ENCODE data around the gene HLA-DQB1. TPM values are rescaled to one million over a fixed set of nuclear protein-coding genes. Genes with fewer than 3 reads are reported as not detected.

The HLA-DQB1 gene
- total and polyA plus RNA-seq, 2 of the 13 experiments (the other 11 are each of a cell fraction or from before 2014, with no cell fraction given): not detected

DNA sequence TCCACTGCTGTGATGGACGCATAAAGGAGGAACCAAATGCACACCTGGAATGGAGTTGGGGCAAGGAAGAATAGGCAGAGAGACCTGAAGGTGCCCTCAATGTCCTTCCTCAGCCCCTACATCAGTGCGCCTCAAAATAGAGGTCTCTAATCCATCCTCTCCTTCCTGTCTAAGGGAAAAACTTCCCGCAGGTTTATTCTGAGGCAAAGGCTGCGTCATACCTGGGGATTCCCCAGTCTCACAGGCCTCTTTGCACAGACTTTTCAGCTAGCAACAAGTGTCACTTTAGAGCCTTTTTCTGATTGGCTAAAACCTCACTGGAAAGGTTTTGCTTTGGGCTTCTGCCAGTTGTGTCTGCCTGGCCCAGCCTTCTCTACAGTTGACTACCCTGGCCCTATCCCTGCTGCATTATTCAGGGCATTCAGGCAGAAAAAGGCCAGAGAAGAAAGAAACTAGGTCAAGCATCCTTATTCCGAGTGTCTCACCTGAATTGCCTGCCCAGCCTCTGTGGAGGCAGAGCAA, 1.8 kb upstream of the HLA-DQB1 start:
- Histone ChIP-seq H3K4me2 (ENCODE audit: low read depth, low read length) (no peak overlapping the region), H3K4me1 (ENCODE audit: insufficient read depth, low read length) (no peaks in the 10 kb centered on the region), H3K27me3 (ENCODE audit: control insufficient read depth in 1 of 2, insufficient read depth in 2 of 2, low read length in 2 of 2) (peaks cover 1 to 10% of the 10 kb centered on the region in 2 experiments; a peak in 3 of 5 replicates), H4K20me1 (ENCODE audit: insufficient read depth, low read length) (no peaks in the 10 kb centered on the region), H3K9ac (ENCODE audit: insufficient read depth, low read depth, low read length) (no peak overlapping the region), H3K79me2 (ENCODE audit: insufficient read depth, low read length) (no peaks in the 10 kb centered on the region), H3K27ac (ENCODE audit: extremely low read length, insufficient read depth, low read length) (no peak overlapping the region), H3K36me3 (replicated peaks in 1 of 2; ENCODE audit: control insufficient read depth in 1 of 2, insufficient read depth in 2 of 2, low read length in 2 of 2) (no peaks in the 10 kb centered on the region), H3K4me3 (replicated peaks in 1 of 3; ENCODE audit: insufficient read depth in 1 of 3, low read depth in 2 of 3, low read length in 3 of 3) (no peak overlapping the region), H3K9me3 (ENCODE audit: low read length) (peaks cover 14% of the 10 kb centered on the region), H2AFZ (ENCODE audit: low read length) (no peak overlapping the region)
- BruUV-seq (replicated peaks): no TSS peak
- FAIRE-seq (no peak), DNase-seq (ENCODE audit: low spot score) (peak; percentile 31), ATAC-seq (peak; percentile 55)
- WGBS (ENCODE audit: low lambda C conversion rate): 1% methylated on average over 5 of the region's 5 CpGs
- in situ Hi-C loops (cut with HindIII; ENCODE audit: extremely low pct_ligation_motif_present, low pct_unique_long_range_greater_than_20kb): no loop called here
- intact Hi-C loops (cut with micrococcal nuclease; ENCODE audit: unreplicated experiment): no loop called here
- CTCF ChIA-PET (ENCODE audit: low intra/inter-chr PET ratio, low total read pairs): no interaction called here
- POLR2A ChIA-PET: no interaction called here
- TF ChIP-seq, protein P1, sequence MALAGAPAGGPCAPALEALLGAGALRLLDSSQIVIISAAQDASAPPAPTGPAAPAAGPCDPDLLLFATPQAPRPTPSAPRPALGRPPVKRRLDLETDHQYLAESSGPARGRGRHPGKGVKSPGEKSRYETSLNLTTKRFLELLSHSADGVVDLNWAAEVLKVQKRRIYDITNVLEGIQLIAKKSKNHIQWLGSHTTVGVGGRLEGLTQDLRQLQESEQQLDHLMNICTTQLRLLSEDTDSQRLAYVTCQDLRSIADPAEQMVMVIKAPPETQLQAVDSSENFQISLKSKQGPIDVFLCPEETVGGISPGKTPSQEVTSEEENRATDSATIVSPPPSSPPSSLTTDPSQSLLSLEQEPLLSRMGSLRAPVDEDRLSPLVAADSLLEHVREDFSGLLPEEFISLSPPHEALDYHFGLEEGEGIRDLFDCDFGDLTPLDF (CRISPR knock-in tag; IDR thresholded peaks at IDR 0.05): no peak
- TF ChIP-seq ZNF224 (CRISPR knock-in tag; IDR thresholded peaks at IDR 0.05) (no peak), SNAI1 (CRISPR knock-in tag; IDR thresholded peaks at IDR 0.05; ENCODE audit: borderline replicate concordance) (no peak), SMAD3 (CRISPR knock-in tag; IDR thresholded peaks at IDR 0.05) (no peak), RFX5 (IDR thresholded peaks at IDR 0.05; ENCODE audit: low read depth, low read length) (peak; percentile 99), CREB1 (IDR thresholded peaks at IDR 0.05) (peak; percentile 59), CREB1 (CRISPR knock-in tag; IDR thresholded peaks at IDR 0.05) (peak; percentile 87), ZNF883 (CRISPR knock-in tag; IDR thresholded peaks at IDR 0.05; ENCODE audit: not compliant biosample characterization) (no peak), CREM (IDR thresholded peaks at IDR 0.05) (0 out of 2 replicates have a peak, but pooled peaks have one; percentile 30), CREM (CRISPR knock-in tag; IDR thresholded peaks at IDR 0.05) (no peak), FOSL2 (CRISPR knock-in tag; IDR thresholded peaks at IDR 0.05) (0 out of 2 replicates have a peak, but pooled peaks have one; percentile 20), ATF1 (CRISPR knock-in tag; IDR thresholded peaks at IDR 0.05) (0 out of 2 replicates have a peak, but pooled peaks have one; percentile 19), ZNF768 (CRISPR knock-in tag; IDR thresholded peaks at IDR 0.05) (no peak), MATR3 (CRISPR knock-in tag; IDR thresholded peaks at IDR 0.05) (no peak), RFXANK (CRISPR knock-in tag; IDR thresholded peaks at IDR 0.05) (peak; percentile 98), RBAK (CRISPR knock-in tag; IDR thresholded peaks at IDR 0.05) (no peak), HOXA3 (CRISPR knock-in tag; IDR thresholded peaks at IDR 0.05) (no peak), NFYB (CRISPR knock-in tag; IDR thresholded peaks at IDR 0.05) (peak; percentile 12; the same call in 1 of the 2 replicates), RFXAP (CRISPR knock-in tag; IDR thresholded peaks at IDR 0.05; ENCODE audit: borderline replicate concordance) (peak; percentile 98)
- TF ChIP-seq, protein P2, sequence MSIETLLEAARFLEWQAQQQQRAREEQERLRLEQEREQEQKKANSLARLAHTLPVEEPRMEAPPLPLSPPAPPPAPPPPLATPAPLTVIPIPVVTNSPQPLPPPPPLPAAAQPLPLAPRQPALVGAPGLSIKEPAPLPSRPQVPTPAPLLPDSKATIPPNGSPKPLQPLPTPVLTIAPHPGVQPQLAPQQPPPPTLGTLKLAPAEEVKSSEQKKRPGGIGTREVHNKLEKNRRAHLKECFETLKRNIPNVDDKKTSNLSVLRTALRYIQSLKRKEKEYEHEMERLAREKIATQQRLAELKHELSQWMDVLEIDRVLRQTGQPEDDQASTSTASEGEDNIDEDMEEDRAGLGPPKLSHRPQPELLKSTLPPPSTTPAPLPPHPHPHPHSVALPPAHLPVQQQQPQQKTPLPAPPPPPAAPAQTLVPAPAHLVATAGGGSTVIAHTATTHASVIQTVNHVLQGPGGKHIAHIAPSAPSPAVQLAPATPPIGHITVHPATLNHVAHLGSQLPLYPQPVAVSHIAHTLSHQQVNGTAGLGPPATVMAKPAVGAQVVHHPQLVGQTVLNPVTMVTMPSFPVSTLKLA (IDR thresholded peaks at IDR 0.05): no peak
- TF ChIP-seq, protein P3, sequence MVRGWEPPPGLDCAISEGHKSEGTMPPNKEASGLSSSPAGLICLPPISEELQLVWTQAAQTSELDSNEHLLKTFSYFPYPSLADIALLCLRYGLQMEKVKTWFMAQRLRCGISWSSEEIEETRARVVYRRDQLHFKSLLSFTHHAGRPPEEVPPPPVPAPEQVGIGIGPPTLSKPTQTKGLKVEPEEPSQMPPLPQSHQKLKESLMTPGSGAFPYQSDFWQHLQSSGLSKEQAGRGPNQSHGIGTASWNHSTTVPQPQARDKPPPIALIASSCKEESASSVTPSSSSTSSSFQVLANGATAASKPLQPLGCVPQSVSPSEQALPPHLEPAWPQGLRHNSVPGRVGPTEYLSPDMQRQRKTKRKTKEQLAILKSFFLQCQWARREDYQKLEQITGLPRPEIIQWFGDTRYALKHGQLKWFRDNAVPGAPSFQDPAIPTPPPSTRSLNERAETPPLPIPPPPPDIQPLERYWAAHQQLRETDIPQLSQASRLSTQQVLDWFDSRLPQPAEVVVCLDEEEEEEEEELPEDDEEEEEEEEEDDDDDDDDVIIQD (CRISPR knock-in tag; IDR thresholded peaks at IDR 0.05; ENCODE audit: low read depth): no peak

All from HepG2 (cell line).